NCI-H524 treated with DMSO at 0.1 percent for 48 hours (cell line): ENCODE measurements around the gene CTPS2.
"Not testable (repeated sequence)": the region's sequence is repeated elsewhere in the genome, so short reads cannot be mapped to it uniquely, and the experiment has no call there.

Experiments
- DNase-seq: peaks from one replicate; lab custom pipeline; 2025; lab: John Stamatoyannopoulos, UW

CTPS2 gene

DNA sequence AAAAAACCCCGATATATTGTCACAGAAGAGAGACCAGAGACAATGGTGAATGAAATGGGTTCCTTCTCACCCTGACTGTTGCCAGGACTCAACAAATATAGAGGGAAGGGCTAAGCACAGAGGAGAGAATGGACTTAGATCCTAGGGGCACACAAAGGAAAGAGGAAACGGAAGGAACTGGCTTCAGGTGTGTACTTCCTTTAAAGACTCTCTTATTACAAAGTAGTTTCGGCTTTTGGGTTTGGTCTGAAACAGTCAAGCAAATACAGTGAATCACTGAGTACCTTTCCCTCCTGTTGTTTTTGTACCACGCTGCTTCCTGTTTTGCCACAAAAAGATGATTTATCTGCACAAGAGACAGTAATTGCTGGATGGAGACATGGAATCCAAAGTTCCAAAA, 108.6 kb downstream of the CTPS2 start:
- no peak for DNase-seq

DNA sequence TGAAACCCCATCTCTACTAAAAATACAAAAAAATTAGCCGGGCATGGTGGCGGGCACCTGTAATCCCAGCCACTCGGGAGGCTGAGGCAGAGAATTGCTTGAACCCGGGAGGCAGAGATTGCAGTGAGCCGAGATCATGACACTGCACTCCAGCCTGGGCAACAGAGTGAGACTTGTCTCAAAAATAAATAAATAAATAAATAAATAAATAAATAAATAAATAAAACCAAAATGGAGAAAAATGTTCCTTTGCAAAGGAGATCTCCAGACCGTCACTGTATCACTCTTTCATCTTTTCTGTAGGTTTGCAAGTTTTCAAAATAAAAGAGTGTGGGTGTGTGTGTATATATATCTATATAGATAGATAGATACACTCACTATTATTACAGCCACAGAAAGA, 109.2 kb downstream of the CTPS2 start:
- not testable (repeated sequence) for DNase-seq

GRCh38 chrX:16601885-16602284, 110.6 kb downstream of the CTPS2 start:
- no peak for DNase-seq

- DNase-seq = no peak
Observed at GRCh38 chrX:16594490-16594889, 118.0 kb downstream of the CTPS2 start.

GRCh38 chrX:16593801-16594200, 118.7 kb downstream of the CTPS2 start:
- no peak for DNase-seq

DNA sequence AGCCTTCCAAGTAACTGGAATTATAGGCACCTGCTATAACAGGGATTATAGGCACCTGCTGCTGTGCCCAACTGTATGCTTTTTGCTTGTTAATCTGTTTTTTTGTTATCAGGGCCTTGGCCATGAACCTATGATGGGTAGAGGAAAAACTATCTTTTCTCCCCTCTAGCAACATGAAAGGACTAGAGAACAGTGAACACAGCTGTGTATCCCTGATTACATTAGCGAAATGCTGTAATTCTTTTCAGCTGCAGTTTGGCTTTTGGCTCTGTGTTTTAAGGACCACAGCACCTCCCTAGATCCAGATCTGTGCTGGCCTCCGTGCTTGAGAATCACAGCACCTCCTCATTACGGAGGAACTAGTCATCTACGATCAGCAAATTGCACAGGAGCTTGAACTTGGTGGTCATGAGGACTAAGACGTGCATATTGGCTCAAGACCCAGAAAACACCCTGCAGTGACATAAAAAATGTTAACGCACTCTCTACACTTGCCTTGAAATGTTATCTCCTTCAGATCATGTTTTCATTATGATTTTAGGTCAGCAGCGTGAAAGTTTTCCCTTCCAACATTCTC, 120.2 kb downstream of the CTPS2 start:
- no peak for DNase-seq

GRCh38 chrX:16589826-16590225, 122.6 kb downstream of the CTPS2 start:
- no peak for DNase-seq

GRCh38 chrX:16589211-16589610, 123.3 kb downstream of the CTPS2 start:
- DNase-seq = no peak

DNA sequence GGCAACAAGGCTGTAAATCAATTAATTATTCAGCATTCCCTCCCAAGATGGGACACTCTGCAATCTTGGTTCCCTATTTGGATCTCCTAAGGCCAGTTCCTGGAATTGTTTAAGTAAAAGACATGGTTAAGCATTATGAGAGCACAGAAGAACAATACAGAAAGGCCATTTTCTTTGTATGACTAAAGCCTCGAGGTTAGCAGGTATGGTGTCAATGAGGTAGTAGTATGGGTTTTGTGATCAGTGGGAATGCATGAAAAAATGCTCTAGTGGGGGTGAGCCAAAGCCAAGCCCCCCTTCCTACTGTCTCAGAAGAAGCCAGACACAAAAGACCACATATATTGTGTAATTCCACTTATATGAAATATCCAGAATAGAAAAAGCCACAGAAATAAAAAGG, 124.2 kb downstream of the CTPS2 start:
- DNase-seq = no peak

DNA sequence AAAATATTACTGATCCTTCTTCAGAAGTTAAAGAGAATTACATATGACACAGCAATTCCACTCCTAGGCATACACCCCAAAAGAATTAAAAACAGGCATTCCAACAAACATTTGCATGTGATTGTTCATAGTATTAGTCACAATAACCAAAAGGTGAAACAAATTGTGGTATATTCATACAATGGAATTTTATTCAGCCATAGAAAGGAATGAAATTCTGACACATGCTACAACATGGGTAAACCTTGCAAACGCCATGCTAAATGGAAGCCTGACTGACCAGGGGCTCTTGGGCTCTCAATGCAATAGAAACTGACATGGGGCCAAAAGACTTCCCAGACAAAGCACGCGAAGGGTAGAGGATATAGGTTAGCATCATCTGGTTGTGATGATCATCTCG, 124.6 kb downstream of the CTPS2 start:
- DNase-seq = no peak

DNA sequence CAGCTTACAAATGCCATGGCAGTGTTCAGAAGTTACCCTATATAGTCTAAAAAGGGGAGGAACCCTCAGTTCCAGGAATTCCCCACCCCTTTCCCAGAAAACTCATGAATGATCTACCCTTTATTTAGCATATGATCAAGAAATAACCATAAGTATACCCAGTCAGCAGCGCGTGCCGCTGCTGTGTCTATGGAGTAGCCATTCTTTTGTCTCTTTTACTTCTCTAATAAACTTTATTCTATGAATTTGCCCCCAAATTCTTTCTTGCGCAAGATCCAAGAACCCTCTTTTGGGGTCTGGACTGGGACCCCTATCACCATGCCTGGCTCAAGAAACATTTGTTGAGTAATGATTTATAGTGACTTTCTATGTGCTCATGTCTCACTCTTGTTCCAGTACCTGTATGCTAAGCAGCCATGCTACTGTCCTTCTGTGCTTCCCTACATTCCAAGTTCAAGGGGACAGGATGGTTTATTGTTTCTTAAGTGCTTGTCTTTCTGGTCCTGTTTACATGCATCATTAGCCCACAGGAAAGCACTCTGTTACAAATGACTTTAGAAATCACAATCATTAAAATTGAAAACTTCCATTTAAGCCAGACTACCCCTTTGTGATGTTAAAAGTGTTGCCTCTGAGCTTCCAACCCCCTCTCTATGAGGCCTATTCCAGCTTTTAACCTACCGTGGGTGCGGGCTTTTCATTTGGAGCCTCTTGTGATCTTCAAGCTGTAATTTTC, 125.9 kb downstream of the CTPS2 start:
- DNase-seq = no peak

- DNase-seq = no peak
Observed at GRCh38 chrX:16585486-16586376, 126.7 kb downstream of the CTPS2 start.

DNA sequence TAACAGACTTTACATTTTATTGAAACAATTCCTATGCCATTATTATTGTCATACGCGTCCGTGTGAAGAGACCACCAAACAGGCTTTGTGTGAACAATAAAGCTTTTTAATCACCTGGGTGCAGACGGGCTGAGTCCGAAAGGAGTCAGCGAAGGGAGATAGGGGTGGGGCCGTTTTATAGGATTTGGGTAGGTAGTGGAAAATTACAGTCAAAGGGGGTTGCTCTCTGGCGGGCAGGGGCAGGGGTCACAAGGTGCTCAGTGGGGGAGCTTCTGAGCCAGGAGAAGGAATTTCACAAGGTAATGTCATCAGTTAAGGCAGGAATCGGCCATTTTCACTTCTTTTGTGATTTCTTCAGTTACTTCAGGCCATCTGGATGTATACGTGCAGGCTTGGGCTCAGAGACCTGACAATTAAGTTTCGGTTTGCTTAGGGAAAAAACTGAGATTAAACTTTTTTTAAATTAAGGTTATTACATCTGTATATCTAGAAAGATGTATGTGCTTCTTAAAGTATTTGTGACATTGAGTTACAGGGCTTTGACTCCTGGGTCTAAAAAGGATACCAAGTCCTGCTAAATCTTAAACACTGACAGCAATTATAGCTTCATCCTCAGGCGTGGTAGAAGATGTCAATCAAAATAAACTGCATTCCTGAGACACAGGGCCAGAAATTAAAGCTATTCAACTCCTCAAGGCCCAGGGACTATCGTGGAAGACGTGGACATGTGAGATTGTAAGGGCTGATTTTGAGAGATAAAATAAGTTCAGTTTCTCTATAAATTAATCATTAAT, 132.3 kb downstream of the CTPS2 start:
- DNase-seq = not testable (repeated sequence)

GRCh38 chrX:16579517-16579916, 133.0 kb downstream of the CTPS2 start:
- no peak for DNase-seq

DNA sequence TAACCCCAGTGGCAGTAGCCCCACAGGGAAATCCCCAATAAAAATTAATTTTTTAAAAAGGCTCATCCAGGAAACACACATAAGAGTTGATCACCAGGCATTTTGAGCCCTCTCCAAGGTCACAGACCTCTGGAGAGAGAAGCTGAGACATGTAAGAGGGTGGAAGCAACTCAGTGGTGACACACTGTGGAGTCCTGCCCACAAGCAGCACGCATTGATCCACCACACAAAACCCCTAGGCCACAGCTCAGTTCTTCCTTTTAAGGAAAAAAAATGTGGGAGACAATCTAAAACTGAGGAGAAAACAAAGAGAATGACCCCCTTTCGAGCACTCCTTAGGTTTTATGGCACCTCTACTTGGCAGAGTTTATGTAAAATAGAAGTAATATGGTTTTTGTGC, 134.3 kb downstream of the CTPS2 start:
- no peak for DNase-seq

DNA sequence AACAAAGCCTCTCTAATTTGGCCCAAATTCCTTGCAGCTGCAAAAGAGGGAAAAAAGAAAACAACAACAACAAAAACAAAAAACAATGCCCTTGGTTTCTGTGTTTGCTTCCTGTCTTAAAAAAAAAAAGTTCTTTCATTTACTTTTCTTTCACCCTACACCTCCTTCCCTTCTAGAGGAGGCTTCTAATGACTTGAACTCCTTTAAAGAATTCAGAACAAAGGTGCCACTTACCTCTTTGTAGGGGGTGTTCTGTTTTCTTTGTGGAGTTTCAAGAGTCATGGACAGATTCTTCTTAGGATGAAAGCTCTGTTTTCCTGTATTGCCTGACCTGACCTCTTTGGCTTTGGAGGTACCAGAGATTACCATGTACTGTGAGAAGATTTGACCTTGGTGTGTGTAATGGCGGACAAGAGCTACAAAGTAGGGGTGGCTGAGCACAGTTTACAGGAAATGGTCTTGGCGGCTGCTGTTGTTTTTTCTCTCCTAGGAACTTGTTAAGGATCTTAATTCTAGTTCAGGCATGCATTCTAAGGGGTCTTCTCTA, 134.9 kb downstream of the CTPS2 start:
- DNase-seq = no peak

DNA sequence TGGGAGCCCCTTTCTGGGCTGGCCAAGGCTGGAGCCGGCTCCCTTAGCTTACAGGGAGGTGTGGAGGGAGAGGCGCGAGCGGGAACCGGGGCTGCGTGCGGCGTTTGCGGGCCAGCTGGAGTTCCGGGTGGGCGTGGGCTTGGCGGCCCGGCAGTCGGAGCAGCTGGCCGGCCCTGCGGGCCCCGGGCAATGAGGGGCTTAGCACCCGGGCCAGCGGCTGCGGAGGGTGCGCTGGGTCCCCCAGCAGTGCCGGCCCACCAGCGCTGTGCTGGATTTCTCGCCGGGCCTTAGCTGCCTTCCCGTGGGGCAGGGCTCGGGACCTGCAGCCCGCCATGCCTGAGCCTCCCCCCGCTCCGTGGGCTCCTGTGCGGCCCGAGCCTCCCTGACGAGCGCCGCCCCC, 137.1 kb downstream of the CTPS2 start:
- DNase-seq = not testable (repeated sequence)

- no peak for DNase-seq
Observed at GRCh38 chrX:16573781-16574180, 138.7 kb downstream of the CTPS2 start.

DNA sequence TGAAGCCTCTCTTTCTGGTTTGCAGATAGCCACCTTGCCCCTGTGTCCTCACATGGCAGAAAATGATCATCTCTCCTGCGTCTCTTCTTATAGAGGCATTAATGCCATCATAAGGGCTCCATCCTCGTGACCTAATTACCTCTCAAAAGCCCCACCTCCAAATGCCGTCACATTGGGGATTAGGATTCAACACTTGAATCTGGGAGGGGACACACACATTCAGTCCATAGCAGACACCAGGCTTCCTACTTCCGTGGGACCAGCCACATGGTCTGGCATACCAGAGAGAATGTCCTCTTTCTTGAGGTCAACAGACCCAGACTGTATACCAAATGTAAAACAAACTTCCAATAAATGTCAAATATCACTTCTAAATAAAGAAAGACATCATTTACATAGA, 144.8 kb downstream of the CTPS2 start:
- no peak for DNase-seq

DNA sequence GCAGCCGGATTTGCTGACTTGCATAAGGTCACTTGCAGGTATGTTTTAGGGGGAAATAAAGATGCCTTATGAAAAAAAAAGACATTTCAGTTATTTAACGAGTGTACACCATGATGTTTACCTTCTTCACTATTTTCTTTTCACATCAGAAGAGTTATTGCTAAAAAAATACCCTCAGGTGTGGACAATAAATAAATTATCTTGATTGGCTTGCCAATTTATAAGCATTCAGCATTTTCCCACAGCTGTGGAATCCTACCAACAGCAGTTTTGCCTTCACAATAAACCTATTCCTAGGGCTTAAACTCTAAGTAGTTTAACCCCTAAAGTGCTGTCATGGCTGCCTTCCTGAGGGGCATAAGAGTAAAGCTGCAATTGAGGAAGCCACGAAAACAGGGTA, 145.9 kb downstream of the CTPS2 start:
- DNase-seq = no peak

DNA sequence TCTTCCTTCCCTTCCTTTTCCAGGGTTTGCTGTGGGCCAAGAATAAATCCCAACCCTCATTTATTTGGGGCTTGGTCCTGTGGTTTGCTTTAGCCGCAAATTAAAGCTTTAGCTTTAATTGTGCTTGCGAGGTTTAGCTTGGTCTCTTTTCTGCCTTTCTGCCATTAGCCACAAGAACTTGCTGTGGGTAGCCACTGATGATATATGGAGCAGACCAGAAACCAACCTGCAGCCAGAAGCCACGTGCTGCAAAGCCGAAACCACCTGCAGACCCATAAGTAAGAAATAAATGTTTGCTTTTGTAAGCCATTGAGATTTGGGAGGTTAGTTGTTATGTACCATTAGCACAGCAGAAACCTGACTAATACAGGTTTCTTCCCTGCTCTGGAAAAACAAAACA, 152.3 kb downstream of the CTPS2 start:
- DNase-seq = no peak

- DNase-seq = no peak
Observed at GRCh38 chrX:16559206-16559619, 153.3 kb downstream of the CTPS2 start.
